ENCODE results near the gene LMF1. TPM values are rescaled to one million over a fixed set of nuclear protein-coding genes. Genes with fewer than 3 reads are reported as not detected.

The LMF1 gene
- total RNA-seq, 1 donor from 2014 or later = 26.9 TPM

- TF ChIP-seq, protein P1, sequence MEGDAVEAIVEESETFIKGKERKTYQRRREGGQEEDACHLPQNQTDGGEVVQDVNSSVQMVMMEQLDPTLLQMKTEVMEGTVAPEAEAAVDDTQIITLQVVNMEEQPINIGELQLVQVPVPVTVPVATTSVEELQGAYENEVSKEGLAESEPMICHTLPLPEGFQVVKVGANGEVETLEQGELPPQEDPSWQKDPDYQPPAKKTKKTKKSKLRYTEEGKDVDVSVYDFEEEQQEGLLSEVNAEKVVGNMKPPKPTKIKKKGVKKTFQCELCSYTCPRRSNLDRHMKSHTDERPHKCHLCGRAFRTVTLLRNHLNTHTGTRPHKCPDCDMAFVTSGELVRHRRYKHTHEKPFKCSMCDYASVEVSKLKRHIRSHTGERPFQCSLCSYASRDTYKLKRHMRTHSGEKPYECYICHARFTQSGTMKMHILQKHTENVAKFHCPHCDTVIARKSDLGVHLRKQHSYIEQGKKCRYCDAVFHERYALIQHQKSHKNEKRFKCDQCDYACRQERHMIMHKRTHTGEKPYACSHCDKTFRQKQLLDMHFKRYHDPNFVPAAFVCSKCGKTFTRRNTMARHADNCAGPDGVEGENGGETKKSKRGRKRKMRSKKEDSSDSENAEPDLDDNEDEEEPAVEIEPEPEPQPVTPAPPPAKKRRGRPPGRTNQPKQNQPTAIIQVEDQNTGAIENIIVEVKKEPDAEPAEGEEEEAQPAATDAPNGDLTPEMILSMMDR (IDR thresholded peaks at IDR 0.05) = no peak
- DNase-seq (ENCODE audit: low spot score in 2 of 2) = no peak
- no peak overlapping the region for H3K4me3 ChIP-seq
- H3K27me3 ChIP-seq = no peaks in the 10 kb centered on the region
- H3K9me3 ChIP-seq = no peaks in the 10 kb centered on the region
- intact Hi-C loops (cut with DNase I) = no loop called here
- H3K36me3 ChIP-seq = peaks cover 11 to 38% of the 10 kb centered on the region in 2 donors
- H3K27ac ChIP-seq = no peak overlapping the region
- no peaks in the 10 kb centered on the region for H3K4me1 ChIP-seq
Measured at GRCh38 chr16:931171-931570, 39.6 kb downstream of the LMF1 start.

- TF ChIP-seq, protein P1 (IDR thresholded peaks at IDR 0.05) = no peak
Measured at GRCh38 chr16:930511-930910, 40.3 kb downstream of the LMF1 start.

GRCh38 chr16:930076-930475 lies 40.7 kb downstream of the LMF1 start:
- Histone ChIP-seq H3K4me3 (no peak overlapping the region), H3K27me3 (no peaks in the 10 kb centered on the region), H3K9me3 (no peaks in the 10 kb centered on the region), H3K4me1 (no peaks in the 10 kb centered on the region), H3K36me3 (peaks cover 11 to 41% of the 10 kb centered on the region in 2 donors), H3K27ac (no peak overlapping the region)
- TF ChIP-seq, protein P1 (IDR thresholded peaks at IDR 0.05) = no peak
- no peak for DNase-seq (ENCODE audit: low spot score in 2 of 2)
- intact Hi-C loops (cut with DNase I) = no loop called here

More at GRCh38 chr16:930511-930910, 40.3 kb downstream of the LMF1 start:
- Histone ChIP-seq H3K4me3 (no peak overlapping the region), H3K27me3 (no peaks in the 10 kb centered on the region), H3K9me3 (no peaks in the 10 kb centered on the region), H3K36me3 (peaks cover 11 to 41% of the 10 kb centered on the region in 2 donors), H3K27ac (no peak overlapping the region), H3K4me1 (no peaks in the 10 kb centered on the region)
- no peak for DNase-seq (ENCODE audit: low spot score in 2 of 2)
- intact Hi-C loops (cut with DNase I) = no loop called here

- intact Hi-C loops (cut with DNase I) = no loop called here
- H3K36me3 ChIP-seq = peaks cover 11 to 41% of the 10 kb centered on the region in 2 donors
- no peak overlapping the region for H3K4me3 ChIP-seq
Measured at GRCh38 chr16:929227-930073, 41.3 kb downstream of the LMF1 start.

GRCh38 chr16:928526-928925 lies 42.3 kb downstream of the LMF1 start:
- no peak overlapping the region for H3K27ac ChIP-seq
- TF ChIP-seq, protein P1 (IDR thresholded peaks at IDR 0.05) = no peak
- H3K9me3 ChIP-seq = no peaks in the 10 kb centered on the region
- H3K36me3 ChIP-seq = peaks cover 11 to 38% of the 10 kb centered on the region in 2 donors
- no peak overlapping the region for H3K4me3 ChIP-seq
- H3K4me1 ChIP-seq = no peaks in the 10 kb centered on the region
- intact Hi-C loops (cut with DNase I) = no loop called here
- no peaks in the 10 kb centered on the region for H3K27me3 ChIP-seq
- DNase-seq (ENCODE audit: low spot score in 2 of 2) = no peak

More at GRCh38 chr16:929227-930073, 41.3 kb downstream of the LMF1 start:
- no peaks in the 10 kb centered on the region for H3K9me3 ChIP-seq
- no peaks in the 10 kb centered on the region for H3K27me3 ChIP-seq
- H3K27ac ChIP-seq = no peak overlapping the region
- DNase-seq (ENCODE audit: low spot score in 2 of 2) = no peak
- TF ChIP-seq, protein P1 (IDR thresholded peaks at IDR 0.05) = no peak
- H3K4me1 ChIP-seq = no peaks in the 10 kb centered on the region

Data from ascending aorta (tissue), 2 donors.